ENCODE results near the gene SFT2D3. TPM values are rescaled to one million over a fixed set of nuclear protein-coding genes. Genes with fewer than 3 reads are reported as not detected.

Gene SFT2D3
- total RNA-seq, 2 donors from 2014 or later = 11.2 to 11.9 TPM

GRCh38 chr2:127681288-127681804, 20.0 kb upstream of the SFT2D3 start:
- no peaks in the 10 kb centered on the region for H3K27me3 ChIP-seq
- H3K4me3 ChIP-seq = no peak overlapping the region
- H3K27ac ChIP-seq = no peak overlapping the region
- no peaks in the 10 kb centered on the region for H3K9me3 ChIP-seq
- no peak for DNase-seq
- H3K36me3 ChIP-seq (replicated peaks in 1 of 2; ENCODE audit: insufficient read depth in 1 of 2, low read depth in 2 of 2) = no peaks in the 10 kb centered on the region
- TF ChIP-seq POLR2A (IDR thresholded peaks at IDR 0.05) (no peak), CTCF (IDR thresholded peaks at IDR 0.05) (no peak)
- WGBS, 2 donors = 68 to 83% methylated on average over 6 to 23 of the region's 25 CpGs
- intact Hi-C loops (cut with DNase I) = no loop called here
- H3K4me1 ChIP-seq = peaks cover 14% of the 10 kb centered on the region
- peak; percentile 25 for ATAC-seq

- intact Hi-C loops (cut with DNase I) = no loop called here
- TF ChIP-seq POLR2A (IDR thresholded peaks at IDR 0.05) = no peak
- no peak for TF ChIP-seq CTCF (IDR thresholded peaks at IDR 0.05)
- no peaks in the 10 kb centered on the region for H3K27me3 ChIP-seq
- no peak overlapping the region for H3K27ac ChIP-seq
- WGBS, 2 donors = 78 to 83% methylated on average over 5 to 6 of the region's 6 CpGs
- peaks cover 14% of the 10 kb centered on the region for H3K4me1 ChIP-seq
- no peak for DNase-seq
- no peak for ATAC-seq
- H3K9me3 ChIP-seq = no peaks in the 10 kb centered on the region
- H3K4me3 ChIP-seq = no peak overlapping the region
- no peaks in the 10 kb centered on the region for H3K36me3 ChIP-seq (replicated peaks in 1 of 2; ENCODE audit: insufficient read depth in 1 of 2, low read depth in 2 of 2)
Measured at GRCh38 chr2:127681976-127682857, 19.1 kb upstream of the SFT2D3 start.

GRCh38 chr2:127683056-127683455, 18.2 kb upstream of the SFT2D3 start:
- DNase-seq = no peak
- H3K4me1 ChIP-seq = peaks cover 14% of the 10 kb centered on the region
- H3K36me3 ChIP-seq (replicated peaks in 1 of 2; ENCODE audit: insufficient read depth in 1 of 2, low read depth in 2 of 2) = no peaks in the 10 kb centered on the region
- H3K27me3 ChIP-seq = no peaks in the 10 kb centered on the region
- TF ChIP-seq CTCF (IDR thresholded peaks at IDR 0.05) (no peak), POLR2A (IDR thresholded peaks at IDR 0.05) (no peak)
- no peak overlapping the region for H3K27ac ChIP-seq
- no peak overlapping the region for H3K4me3 ChIP-seq
- no peak for ATAC-seq
- intact Hi-C loops (cut with DNase I) = no loop called here
- no peaks in the 10 kb centered on the region for H3K9me3 ChIP-seq

GRCh38 chr2:127683757-127684156, 17.5 kb upstream of the SFT2D3 start:
- no peak overlapping the region for H3K27ac ChIP-seq
- intact Hi-C loops (cut with DNase I) = no loop called here
- H3K36me3 ChIP-seq (replicated peaks in 1 of 2; ENCODE audit: insufficient read depth in 1 of 2, low read depth in 2 of 2) = no peaks in the 10 kb centered on the region
- no peaks in the 10 kb centered on the region for H3K9me3 ChIP-seq
- no peak for ATAC-seq
- H3K4me1 ChIP-seq = peaks cover 14% of the 10 kb centered on the region
- DNase-seq = no peak
- WGBS, 2 donors = 76 to 79% methylated on average over 11 to 15 of the region's 15 CpGs
- H3K4me3 ChIP-seq = no peak overlapping the region
- TF ChIP-seq CTCF (IDR thresholded peaks at IDR 0.05) (no peak), POLR2A (IDR thresholded peaks at IDR 0.05) (no peak)
- no peaks in the 10 kb centered on the region for H3K27me3 ChIP-seq

All from body of pancreas (tissue), 4 donors.